MCF 10A (cell line): ENCODE results near the gene SLC13A3. TPM values are rescaled to one million over a fixed set of nuclear protein-coding genes. Genes with fewer than 3 reads are reported as not detected.

ENCODE experiments used
- BruUV-seq: library from RNA; stranded (reverse); fragments of 400-500 nt; replicated peaks from 2 replicates; lab custom pipeline; 2021; lab: Mats Ljungman, UMichigan
- CTCF ChIA-PET: fragments of 300-600 bp; sonication (Branson Sonifier 250); formaldehyde crosslinking; extraction: SDS; loops from one replicate; lab custom pipeline; 2021; ENCODE audit warnings: antibody characterized with exemption, inconsistent platforms; lab: Yijun Ruan, JAX
- POLR2A ChIA-PET: fragments of 300-600, 350-650 bp; sonication (Branson Sonifier 250); formaldehyde crosslinking; extraction: SDS; loops from one replicate; lab custom pipeline; 2020; ENCODE audit warnings: antibody characterized with exemption, inconsistent platforms; lab: Yijun Ruan, JAX
- DNase-seq: peaks from one replicate; pipeline ENCODE4 v3.0.0-alpha.2; 2018; ENCODE audit not compliant: unreplicated experiment
- H3K27ac Mint-ChIP-seq: one replicate; pipeline ENCODE4 v1.8.0; 2022; ENCODE audit warnings: mild to moderate bottlenecking, low read depth, mixed read lengths; ENCODE audit not compliant: unreplicated experiment
- H3K27me3 Mint-ChIP-seq: one replicate; pipeline ENCODE4 v1.8.0; 2022; ENCODE audit warnings: mixed read lengths; ENCODE audit not compliant: insufficient read depth, unreplicated experiment
- H3K36me3 Mint-ChIP-seq: one replicate; pipeline ENCODE4 v1.8.0; 2022; ENCODE audit warnings: mild to moderate bottlenecking, moderate library complexity, mixed read lengths; ENCODE audit not compliant: insufficient read depth, unreplicated experiment
- H3K4me1 Mint-ChIP-seq: one replicate; pipeline ENCODE4 v1.8.0; 2022; ENCODE audit warnings: mixed read lengths; ENCODE audit not compliant: insufficient read depth, unreplicated experiment
- H3K4me3 Mint-ChIP-seq: one replicate; pipeline ENCODE4 v1.8.0; 2022; ENCODE audit warnings: mild to moderate bottlenecking, moderate library complexity, mixed read lengths; ENCODE audit not compliant: unreplicated experiment
- H3K9me3 Mint-ChIP-seq: one replicate; pipeline ENCODE4 v1.8.0; 2022; ENCODE audit warnings: mixed read lengths; ENCODE audit not compliant: unreplicated experiment
- CTCF ChIP-seq: fragments of 200-600 bp; IDR thresholded peaks from one replicate; pipeline ENCODE4 v1.8.0; 2022; ENCODE audit warnings: antibody characterized with exemption, mild to moderate bottlenecking; ENCODE audit not compliant: unreplicated experiment
- intact Hi-C: fragments of 100-400 bp; cut with micrococcal nuclease; formaldehyde crosslinking; loops from 2 replicates; pipeline ENCODE4 v1.14.1; 2022
- total RNA-seq: library from RNA; stranded (reverse); gene quantifications from 2 replicates; pipeline ENCODE4 v1.2.3, GENCODE V29; 2022

Gene SLC13A3
- total RNA-seq, 1 experiment from 2014 or later: not detected

- no peak for DNase-seq
- ChIA-PET CTCF (interaction anchor here (0.6 to 1.3 kb wide), 3 partner anchors 53 to 1756 kb away, joined by 3 to 4 read pairs (median 3); no protein-coding TSS in a partner anchor), POLR2A (interaction anchor here (1.1 kb wide), 1 partner anchor 16 kb away, joined by 3 read pairs; no protein-coding TSS in a partner anchor)
- intact Hi-C loops: no loop called here
- TF ChIP-seq CTCF: no peak
- H3K4me1 Mint-ChIP-seq: no peaks in the 10 kb centered on the region
- peaks cover 17% of the 10 kb centered on the region for H3K27me3 Mint-ChIP-seq
- H3K27ac Mint-ChIP-seq: no peak overlapping the region
- no TSS peak for BruUV-seq
- H3K4me3 Mint-ChIP-seq: no peak overlapping the region
- no peaks in the 10 kb centered on the region for H3K9me3 Mint-ChIP-seq
- no peaks in the 10 kb centered on the region for H3K36me3 Mint-ChIP-seq
Observed at GRCh38 chr20:46614503-46614902, 36.8 kb downstream of the SLC13A3 start.

- no peak for DNase-seq
- no peak for TF ChIP-seq CTCF
- Mint-ChIP-seq H3K9me3 (no peaks in the 10 kb centered on the region), H3K36me3 (no peaks in the 10 kb centered on the region), H3K4me3 (no peak overlapping the region), H3K27me3 (peaks cover 2% of the 10 kb centered on the region), H3K27ac (no peak overlapping the region), H3K4me1 (no peaks in the 10 kb centered on the region)
- CTCF ChIA-PET: interaction anchor here (1.0 kb wide), 1 partner anchor 14 kb away, joined by 3 read pairs; no protein-coding TSS in a partner anchor
- intact Hi-C loops: no loop called here
- no TSS peak for BruUV-seq
- POLR2A ChIA-PET: no interaction called here
Observed at GRCh38 chr20:46610145-46610544, 41.1 kb downstream of the SLC13A3 start.

GRCh38 chr20:46609043-46609442, 42.2 kb downstream of the SLC13A3 start:
- no peak for TF ChIP-seq CTCF
- POLR2A ChIA-PET: no interaction called here
- CTCF ChIA-PET: interaction anchor here (0.9 kb wide), 1 partner anchor 16 kb away, joined by 3 read pairs; no protein-coding TSS in a partner anchor
- Mint-ChIP-seq H3K36me3 (no peaks in the 10 kb centered on the region), H3K9me3 (no peaks in the 10 kb centered on the region), H3K4me1 (no peaks in the 10 kb centered on the region), H3K4me3 (no peak overlapping the region), H3K27ac (no peak overlapping the region), H3K27me3 (no peaks in the 10 kb centered on the region)
- BruUV-seq: no TSS peak
- DNase-seq: no peak
- intact Hi-C loops: no loop called here

- H3K27ac Mint-ChIP-seq: no peak overlapping the region
- no peak for TF ChIP-seq CTCF
- H3K4me1 Mint-ChIP-seq: no peaks in the 10 kb centered on the region
- ChIA-PET CTCF (interaction anchor here (0.9 kb wide), 1 partner anchor 87 kb away, joined by 3 read pairs; no protein-coding TSS in a partner anchor), POLR2A (no interaction called here)
- no peak for DNase-seq
- no peaks in the 10 kb centered on the region for H3K27me3 Mint-ChIP-seq
- BruUV-seq: no TSS peak
- H3K9me3 Mint-ChIP-seq: no peaks in the 10 kb centered on the region
- H3K36me3 Mint-ChIP-seq: no peaks in the 10 kb centered on the region
- H3K4me3 Mint-ChIP-seq: no peak overlapping the region
- intact Hi-C loops: no loop called here
Observed at GRCh38 chr20:46607849-46608497, 43.3 kb downstream of the SLC13A3 start.
